ENCODE results near the gene GBGT1.

GBGT1 gene

DNA sequence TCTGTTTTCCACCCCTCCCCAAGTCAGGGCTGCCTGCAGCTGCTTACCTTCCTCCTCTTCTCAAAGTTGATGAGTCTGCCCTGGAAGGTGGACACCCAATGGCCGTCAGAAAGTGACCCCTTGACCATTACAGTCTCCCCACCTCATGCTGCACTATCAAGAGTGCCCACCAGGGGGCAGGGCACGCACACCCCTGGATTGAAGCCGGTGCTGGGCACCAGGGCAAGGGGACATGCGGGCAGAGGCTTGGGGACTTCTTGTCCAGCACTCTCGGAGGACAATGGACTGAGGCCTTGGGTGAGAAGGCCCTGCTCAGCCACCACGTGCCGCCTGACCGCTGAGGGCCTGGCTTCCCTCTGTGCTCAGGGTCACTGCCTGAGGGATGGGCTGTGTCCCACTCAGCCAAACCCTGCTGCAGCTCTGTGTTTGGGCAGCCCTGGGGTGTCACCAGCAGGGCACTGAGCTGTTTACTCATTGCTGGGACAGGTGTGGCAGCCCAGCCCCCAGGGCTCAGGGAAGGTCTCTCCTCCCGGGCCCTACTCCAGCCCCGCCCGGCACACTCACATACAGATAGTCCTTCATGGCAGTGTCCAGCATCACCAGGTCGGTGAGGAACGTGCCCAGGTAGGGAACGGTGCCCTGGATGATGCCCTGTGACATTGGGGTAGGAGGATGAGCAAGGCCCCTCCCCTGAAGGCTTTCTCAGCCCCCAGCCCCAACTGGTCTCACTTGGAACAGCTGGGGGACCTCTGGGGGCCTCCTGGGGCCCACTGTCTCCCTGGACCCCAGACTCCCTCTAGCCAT, 60.3 kb downstream of the GBGT1 start:
- Histone ChIP-seq H3K4me1 (ENCODE audit: control insufficient read depth, low read depth, low read length) (no peaks in the 10 kb centered on the region), H3K9me3 (ENCODE audit: control insufficient read depth, low read depth, low read length) (no peaks in the 10 kb centered on the region), H3K27me3 (ENCODE audit: control insufficient read depth, insufficient read depth, low read length) (no peaks in the 10 kb centered on the region), H3K9ac (ENCODE audit: low read length) (no peak overlapping the region), H3K36me3 (ENCODE audit: control insufficient read depth, low read depth, low read length) (peaks cover 34% of the 10 kb centered on the region), H3K27ac (ENCODE audit: low read length) (no peak overlapping the region), H3K4me3 (ENCODE audit: low read length) (no peak overlapping the region)
